Measurements from ENCODE around the gene MCCC2. TPM values are rescaled to one million over a fixed set of nuclear protein-coding genes. Genes with fewer than 3 reads are reported as not detected.
A peak's percentile ranks its signal among the peaks of the same experiment; 100 is the strongest.

Gene MCCC2
- total and polyA plus RNA-seq, 2 experiments from 2014 or later: 31.9 to 59.1 TPM

- DNase-seq (ENCODE audit: low spot score) (no peak), ATAC-seq (no peak)
- Histone ChIP-seq H3K27me3 (ENCODE audit: insufficient read depth) (no peaks in the 10 kb centered on the region), H3F3A (replicated peaks; ENCODE audit: low read depth) (no peaks in the 10 kb centered on the region), H4K20me1 (replicated peaks; ENCODE audit: insufficient read depth) (0 out of 2 replicates have a peak, but pooled peaks cover 7% of the 10 kb centered on the region), H3K79me2 (replicated peaks; ENCODE audit: insufficient read depth) (no peaks in the 10 kb centered on the region), H3K4me2 (no peak overlapping the region), H3K36me3 (ENCODE audit: insufficient read depth) (0 out of 2 replicates have a peak, but pooled peaks cover 5% of the 10 kb centered on the region), H3K4me3 (no peak overlapping the region), H3K4me1 (ENCODE audit: insufficient read depth) (no peaks in the 10 kb centered on the region; the same call in 1 of the 2 replicates), H3K27ac (ENCODE audit: low read depth) (peak overlapping the region; percentile 15; the same call in 1 of the 2 replicates), H2AFZ (no peak overlapping the region), H3K9me2 (ENCODE audit: insufficient read depth) (no peaks in the 10 kb centered on the region)
- Mint-ChIP-seq H3K4me1 (peaks cover 2% of the 10 kb centered on the region; the same call in 1 of the 3 replicates), H3K36me3 (ENCODE audit: low read depth) (peaks cover 47% of the 10 kb centered on the region), H3K4me3 (no peak overlapping the region), H3K9me3 (peaks cover 8% of the 10 kb centered on the region; the same call in 1 of the 3 replicates), H3K27ac (no peak overlapping the region), H3K27me3 (ENCODE audit: insufficient read depth, low read depth, poor library complexity) (no peaks in the 10 kb centered on the region)
- TF ChIP-seq EZH2phosphoT487 (IDR thresholded peaks at IDR 0.05; ENCODE audit: unreplicated experiment): no peak
- no peak for TF ChIP-seq CREB1 (CRISPR knock-in tag; IDR thresholded peaks at IDR 0.05; ENCODE audit: low read depth)
- TF ChIP-seq ETS1 (IDR thresholded peaks at IDR 0.05): no peak
Measured at GRCh38 chr5:71633255-71634155, 46.4 kb downstream of the MCCC2 start.

DNA sequence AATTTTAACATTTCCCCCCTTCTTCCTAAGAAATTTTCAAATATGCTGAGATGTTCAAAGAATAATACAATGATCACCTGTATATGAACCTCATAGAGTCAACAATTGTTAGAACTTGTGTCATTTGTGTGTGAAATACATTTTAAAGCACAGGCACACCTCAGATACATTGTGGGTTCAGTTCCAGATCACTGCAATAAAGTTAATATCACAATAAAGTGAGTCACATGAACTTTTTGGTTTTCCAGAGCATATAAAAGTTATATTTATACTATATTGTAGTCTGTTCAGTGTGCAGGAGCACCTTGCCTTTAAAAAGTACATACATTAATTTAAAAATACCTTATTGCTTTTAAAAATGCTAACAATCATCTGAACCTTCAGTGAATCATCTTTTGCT is 50.0 kb downstream of the MCCC2 start:
- Mint-ChIP-seq H3K9me3 (peaks cover 12% of the 10 kb centered on the region; the same call in 2 of the 3 replicates), H3K4me1 (peaks cover 2% of the 10 kb centered on the region; the same call in 2 of the 3 replicates), H3K36me3 (ENCODE audit: low read depth) (peaks cover 67% of the 10 kb centered on the region), H3K27me3 (ENCODE audit: insufficient read depth, low read depth, poor library complexity) (no peaks in the 10 kb centered on the region), H3K4me3 (no peak overlapping the region), H3K27ac (no peak overlapping the region)
- H3K27ac ChIP-seq (ENCODE audit: low read depth): no peak overlapping the region
- ATAC-seq (no peak), DNase-seq (ENCODE audit: low spot score) (no peak)
- H3K36me3 ChIP-seq (ENCODE audit: insufficient read depth): 0 out of 2 replicates have a peak, but pooled peaks cover 5% of the 10 kb centered on the region
- H3F3A ChIP-seq (replicated peaks; ENCODE audit: low read depth): no peaks in the 10 kb centered on the region
- H3K4me3 ChIP-seq: no peak overlapping the region
- no peaks in the 10 kb centered on the region for H3K79me2 ChIP-seq (replicated peaks; ENCODE audit: insufficient read depth)
- H4K20me1 ChIP-seq (replicated peaks; ENCODE audit: insufficient read depth): 0 out of 2 replicates have a peak, but pooled peaks cover 2% of the 10 kb centered on the region
- no peak overlapping the region for H3K4me2 ChIP-seq
- H3K27me3 ChIP-seq (ENCODE audit: insufficient read depth): no peaks in the 10 kb centered on the region
- no peak overlapping the region for H2AFZ ChIP-seq
- no peaks in the 10 kb centered on the region; the same call in 1 of the 2 replicates for H3K4me1 ChIP-seq (ENCODE audit: insufficient read depth)
- H3K9me2 ChIP-seq (ENCODE audit: insufficient read depth): no peaks in the 10 kb centered on the region
- no peak for TF ChIP-seq ETS1 (IDR thresholded peaks at IDR 0.05)
- no peak for TF ChIP-seq ZNF114 (CRISPR knock-in tag; IDR thresholded peaks at IDR 0.05)
- no peak for TF ChIP-seq CREB1 (CRISPR knock-in tag; IDR thresholded peaks at IDR 0.05; ENCODE audit: low read depth)
- no peak for TF ChIP-seq REST (IDR thresholded peaks at IDR 0.05; ENCODE audit: unreplicated experiment)
- no peak for TF ChIP-seq EZH2 (IDR thresholded peaks at IDR 0.05; ENCODE audit: low read depth, unreplicated experiment)
- TF ChIP-seq STAT1 (IDR thresholded peaks at IDR 0.05; ENCODE audit: unreplicated experiment): no peak
- no peak for TF ChIP-seq EZH2phosphoT487 (IDR thresholded peaks at IDR 0.05; ENCODE audit: unreplicated experiment)

Data from GM23338 (cell line).